Mesenchymal stem cell (in vitro differentiated cells and primary cell): Measurements from ENCODE around the gene PAPPA.

Source experiments
- DNase-seq: peaks from one replicate; pipeline ENCODE4 v3.0.0-alpha.2; 2013
- H2AFZ ChIP-seq: one replicate; pipeline ENCODE4 v1.6.1; 2013; ENCODE audit warnings: low read depth, mild to moderate bottlenecking, control low read depth, inconsistent platforms, low read length, moderate library complexity
- H2AK5ac ChIP-seq: 2 replicates; pipeline ENCODE4 v1.6.1; 2013; ENCODE audit warnings: low read length, moderate library complexity, mild to moderate bottlenecking, inconsistent platforms; ENCODE audit not compliant: severe bottlenecking
- H2BK120ac ChIP-seq: one replicate; pipeline ENCODE4 v1.6.1; 2013; ENCODE audit warnings: low read depth, mild to moderate bottlenecking, inconsistent platforms, low read length, moderate library complexity
- H2BK12ac ChIP-seq, 2 experiments: one replicate each; pipeline ENCODE4 v1.6.1; 2013; ENCODE audit warnings: inconsistent platforms in 2 of 2, low read length in 2 of 2, mild to moderate bottlenecking in 2 of 2, moderate library complexity in 2 of 2, control low read depth in 1 of 2
- H2BK15ac ChIP-seq: one replicate; pipeline ENCODE4 v1.6.1; 2013; ENCODE audit warnings: mild to moderate bottlenecking, low read depth, inconsistent platforms; ENCODE audit not compliant: poor library complexity, severe bottlenecking
- H2BK5ac ChIP-seq: 2 replicates; pipeline ENCODE4 v1.6.1; 2013; ENCODE audit warnings: low read depth, mild to moderate bottlenecking, low read length, control low read depth, inconsistent platforms; ENCODE audit not compliant: poor library complexity, severe bottlenecking
- H3K14ac ChIP-seq, 2 experiments: one replicate each; pipeline ENCODE4 v1.6.1; 2013; ENCODE audit warnings: inconsistent platforms in 2 of 2, low read length in 2 of 2, control low read depth in 1 of 2, mild to moderate bottlenecking in 1 of 2, moderate library complexity in 1 of 2
- H3K18ac ChIP-seq, 2 experiments: one replicate each; pipeline ENCODE4 v1.6.1; 2013; ENCODE audit warnings: inconsistent platforms in 2 of 2, low read length in 2 of 2, control low read depth in 1 of 2, low read depth in 1 of 2, mild to moderate bottlenecking in 1 of 2
- H3K23ac ChIP-seq, 2 experiments: one replicate each; pipeline ENCODE4 v1.6.1; 2013; ENCODE audit warnings: inconsistent platforms in 2 of 2, low read length in 2 of 2, mild to moderate bottlenecking in 2 of 2, moderate library complexity in 2 of 2, control low read depth in 1 of 2
- H3K27ac ChIP-seq: 2 replicates; pipeline ENCODE4 v1.5.1; 2013; ENCODE audit warnings: mild to moderate bottlenecking, moderate library complexity, low read length, control low read depth, inconsistent platforms; ENCODE audit not compliant: poor library complexity, severe bottlenecking
- H3K27me3 ChIP-seq, 2 experiments: 2 replicates each; pipeline versions ENCODE4 v1.6.1 to v1.7.0; 2013; ENCODE audit warnings: low read length in 2 of 2, mild to moderate bottlenecking in 2 of 2, moderate library complexity in 2 of 2, control low read depth in 1 of 2, inconsistent platforms in 1 of 2; ENCODE audit not compliant: control insufficient read depth in 1 of 2, insufficient read depth in 1 of 2
- H3K36me3 ChIP-seq, 2 experiments: 2 replicates each; pipeline versions ENCODE4 v1.6.1 to v1.7.0; 2013; ENCODE audit warnings: low read length in 2 of 2, control low read depth in 1 of 2, inconsistent platforms in 1 of 2, low read depth in 1 of 2, mild to moderate bottlenecking in 1 of 2; ENCODE audit not compliant: insufficient read depth in 2 of 2, control insufficient read depth in 1 of 2
- H3K4ac ChIP-seq, 2 experiments: one replicate each; pipeline ENCODE4 v1.6.1; 2013; ENCODE audit warnings: inconsistent platforms in 2 of 2, low read length in 2 of 2, mild to moderate bottlenecking in 2 of 2, moderate library complexity in 2 of 2, control low read depth in 1 of 2, low read depth in 1 of 2
- H3K4me1 ChIP-seq: 2 replicates; pipeline ENCODE4 v1.6.1; 2013; ENCODE audit warnings: low read depth, low read length, control low read depth; ENCODE audit not compliant: control insufficient read depth, insufficient read depth
- H3K4me2 ChIP-seq: 2 replicates; pipeline ENCODE4 v1.6.1; 2013; ENCODE audit warnings: low read length, mild to moderate bottlenecking, inconsistent platforms; ENCODE audit not compliant: poor library complexity, severe bottlenecking
- H3K4me3 ChIP-seq, 2 experiments: 2 replicates each; pipeline versions ENCODE4 v1.5.1 to v1.7.0; 2013; ENCODE audit warnings: low read length in 2 of 2, mild to moderate bottlenecking in 2 of 2, control low read depth in 1 of 2, low read depth in 1 of 2; ENCODE audit not compliant: insufficient read depth in 1 of 2
- H3K79me1 ChIP-seq: replicated peaks from 2 replicates; pipeline ENCODE4 v1.6.1; 2013; ENCODE audit warnings: mild to moderate bottlenecking, control low read depth, low read length, inconsistent platforms; ENCODE audit not compliant: poor library complexity, severe bottlenecking
- H3K9ac ChIP-seq: 2 replicates; pipeline ENCODE4 v1.7.0; 2013; ENCODE audit warnings: mild to moderate bottlenecking, low read length, moderate library complexity
- H3K9me3 ChIP-seq: 2 replicates; pipeline ENCODE4 v1.7.0; 2013; ENCODE audit warnings: mild to moderate bottlenecking, low read length; ENCODE audit not compliant: control insufficient read depth
- H4K8ac ChIP-seq: one replicate; pipeline ENCODE4 v1.6.1; 2013; ENCODE audit warnings: inconsistent platforms, mild to moderate bottlenecking, low read length, moderate library complexity
- H4K91ac ChIP-seq: one replicate; pipeline ENCODE4 v1.6.1; 2013; ENCODE audit warnings: mild to moderate bottlenecking, low read length, inconsistent platforms
- WGBS: methylation state at CpG from one replicate; pipeline ENCODE4 v1.1.7; 2013; ENCODE audit warnings: mixed read lengths; 5-methylcytosine and 5-hydroxymethylcytosine counted together

The PAPPA gene

GRCh38 chr9:116303886-116304538 lies 150.4 kb downstream of the PAPPA start:
- Histone ChIP-seq H4K91ac (no peak overlapping the region), H3K4me2 (no peak overlapping the region), H3K9me3 (no peaks in the 10 kb centered on the region), H2AK5ac (no peak overlapping the region), H2BK5ac (no peak overlapping the region), H3K9ac (no peak overlapping the region), H3K27ac (peak overlapping the region; percentile 8), H3K14ac (no peak overlapping the region), H3K18ac (no peak overlapping the region), H2AFZ (no peak overlapping the region), H2BK12ac (no peak overlapping the region), H3K23ac (no peak overlapping the region), H3K4me3 (no peak overlapping the region), H3K4ac (no peak overlapping the region), H3K4me1 (peaks cover 3% of the 10 kb centered on the region), H4K8ac (peak overlapping the region; percentile 24), H2BK15ac (no peak overlapping the region), H3K79me1 (no peaks in the 10 kb centered on the region), H3K36me3 (peaks cover 11 to 77% of the 10 kb centered on the region in 2 experiments), H3K27me3 (no peaks in the 10 kb centered on the region), H2BK120ac (no peak overlapping the region)
- DNase-seq = no peak
- 80% methylated on average over 3 of the region's 3 CpGs for WGBS

GRCh38 chr9:116304761-116305160 lies 151.2 kb downstream of the PAPPA start:
- Histone ChIP-seq H3K79me1 (no peaks in the 10 kb centered on the region), H3K36me3 (peaks cover 11 to 77% of the 10 kb centered on the region in 2 experiments), H3K27me3 (no peaks in the 10 kb centered on the region), H2BK120ac (no peak overlapping the region), H3K4me2 (no peak overlapping the region), H3K4me3 (peak overlapping the region in 1 of 2 experiments; percentile 26), H3K18ac (peak overlapping the region in 1 of 2 experiments; percentile 4), H3K4ac (no peak overlapping the region), H3K14ac (no peak overlapping the region), H3K9me3 (no peaks in the 10 kb centered on the region), H3K23ac (no peak overlapping the region), H4K91ac (no peak overlapping the region), H2BK12ac (no peak overlapping the region), H2BK5ac (no peak overlapping the region), H3K27ac (no peak overlapping the region), H2AFZ (no peak overlapping the region), H4K8ac (no peak overlapping the region), H2AK5ac (no peak overlapping the region), H2BK15ac (no peak overlapping the region), H3K9ac (no peak overlapping the region), H3K4me1 (peaks cover 3% of the 10 kb centered on the region)
- WGBS = 87% methylated on average over 4 of the region's 5 CpGs
- DNase-seq = no peak

GRCh38 chr9:116308076-116308475 lies 154.5 kb downstream of the PAPPA start:
- H3K4ac ChIP-seq = no peak overlapping the region
- H3K9me3 ChIP-seq = no peaks in the 10 kb centered on the region
- no peak overlapping the region for H2AFZ ChIP-seq
- no peak overlapping the region for H2AK5ac ChIP-seq
- no peak overlapping the region for H3K18ac ChIP-seq
- no peak overlapping the region for H2BK120ac ChIP-seq
- peaks cover 8 to 86% of the 10 kb centered on the region in 2 experiments for H3K36me3 ChIP-seq
- no peak overlapping the region for H3K14ac ChIP-seq
- no peak overlapping the region for H2BK5ac ChIP-seq
- H2BK15ac ChIP-seq = no peak overlapping the region
- no peak overlapping the region for H3K4me2 ChIP-seq
- H3K9ac ChIP-seq = no peak overlapping the region
- H4K8ac ChIP-seq = no peak overlapping the region
- H3K27me3 ChIP-seq = no peaks in the 10 kb centered on the region
- H3K27ac ChIP-seq = no peak overlapping the region
- no peaks in the 10 kb centered on the region for H3K79me1 ChIP-seq
- WGBS = 85% methylated on average over 3 of the region's 4 CpGs
- H2BK12ac ChIP-seq = no peak overlapping the region
- peaks cover 2% of the 10 kb centered on the region for H3K4me1 ChIP-seq
- DNase-seq = no peak
- no peak overlapping the region for H4K91ac ChIP-seq
- H3K4me3 ChIP-seq = no peak overlapping the region
- H3K23ac ChIP-seq = no peak overlapping the region

GRCh38 chr9:116309900-116310611 lies 156.5 kb downstream of the PAPPA start:
- Histone ChIP-seq H4K8ac (no peak overlapping the region), H3K4me2 (no peak overlapping the region), H2BK120ac (no peak overlapping the region), H2BK15ac (no peak overlapping the region), H2AFZ (no peak overlapping the region), H3K4me1 (no peaks in the 10 kb centered on the region), H3K9ac (no peak overlapping the region), H4K91ac (no peak overlapping the region), H2BK12ac (no peak overlapping the region), H3K14ac (no peak overlapping the region), H3K23ac (peak overlapping the region in 1 of 2 experiments; percentile 55), H2AK5ac (no peak overlapping the region), H3K27me3 (no peaks in the 10 kb centered on the region), H2BK5ac (no peak overlapping the region), H3K4me3 (no peak overlapping the region), H3K36me3 (peaks cover 1 to 84% of the 10 kb centered on the region in 2 experiments), H3K9me3 (no peaks in the 10 kb centered on the region), H3K4ac (no peak overlapping the region), H3K79me1 (no peaks in the 10 kb centered on the region), H3K27ac (no peak overlapping the region), H3K18ac (no peak overlapping the region)
- DNase-seq = no peak
- WGBS = 95% methylated on average over 3 of the region's 3 CpGs
